DOHH2 (cell line): Measurements from ENCODE around the gene ARAP1.

Source experiments
- CTCF ChIP-seq: fragments of 200-600 bp; sonication (generic); IDR thresholded peaks from one replicate; pipeline ENCODE4 v1.5.1; 2014; ENCODE audit warnings: antibody characterized with exemption, mild to moderate bottlenecking, low read depth, low read length; ENCODE audit not compliant: poor library complexity, severe bottlenecking
- EZH2phosphoT487 ChIP-seq: fragments of 200-600 bp; sonication (generic); IDR thresholded peaks from 2 replicates; pipeline ENCODE4 v1.6.1; 2017; ENCODE audit warnings: borderline replicate concordance, mild to moderate bottlenecking, antibody characterized with exemption, low read length, moderate library complexity, mixed read lengths

GRCh38 chr11:72702577-72703241, 49.5 kb downstream of the ARAP1 start:
- no peak for TF ChIP-seq CTCF
- no peak for TF ChIP-seq EZH2phosphoT487
